NCI-H128 (cell line): ENCODE measurements around the gene SEZ6.
"Not testable (repeated sequence)": the region's sequence is repeated elsewhere in the genome, so short reads cannot be mapped to it uniquely, and the experiment has no call there.

Source experiments
- DNase-seq: peaks from one replicate; lab custom pipeline; 2025; ENCODE audit not compliant: unreplicated experiment; lab: John Stamatoyannopoulos, UW

Gene SEZ6

GRCh38 chr17:28940142-28940541, 65.7 kb downstream of the SEZ6 start:
- no peak for DNase-seq

GRCh38 chr17:28938552-28938951, 67.3 kb downstream of the SEZ6 start:
- no peak for DNase-seq

- no peak for DNase-seq
These were observed 68.6 kb downstream of the SEZ6 start for GRCh38 chr17:28937044-28937729.

GRCh38 chr17:28935744-28936460, 69.9 kb downstream of the SEZ6 start:
- DNase-seq: no peak

GRCh38 chr17:28934508-28934907, 71.3 kb downstream of the SEZ6 start:
- DNase-seq: not testable (repeated sequence)

GRCh38 chr17:28929787-28930186, 76.0 kb downstream of the SEZ6 start:
- no peak for DNase-seq

GRCh38 chr17:28928061-28928460, 77.8 kb downstream of the SEZ6 start:
- DNase-seq: no peak

- DNase-seq: no peak
These were observed 79.0 kb downstream of the SEZ6 start for GRCh38 chr17:28926786-28927185.

- no peak for DNase-seq
These were observed 79.5 kb downstream of the SEZ6 start for GRCh38 chr17:28926366-28926765.

GRCh38 chr17:28925912-28926365, 79.9 kb downstream of the SEZ6 start:
- DNase-seq: no peak

GRCh38 chr17:28920201-28920600, 85.6 kb downstream of the SEZ6 start:
- DNase-seq: no peak

- no peak for DNase-seq
These were observed 87.5 kb downstream of the SEZ6 start for GRCh38 chr17:28918295-28918694.

- no peak for DNase-seq
These were observed 88.4 kb downstream of the SEZ6 start for GRCh38 chr17:28917465-28917864.

- no peak for DNase-seq
These were observed 88.8 kb downstream of the SEZ6 start for GRCh38 chr17:28917029-28917428.

- no peak for DNase-seq
These were observed 89.4 kb downstream of the SEZ6 start for GRCh38 chr17:28916302-28916934.

- no peak for DNase-seq
These were observed 92.9 kb downstream of the SEZ6 start for GRCh38 chr17:28912938-28913333.

- DNase-seq: no peak
These were observed 93.4 kb downstream of the SEZ6 start for GRCh38 chr17:28912281-28912937.

GRCh38 chr17:28911411-28912045, 94.3 kb downstream of the SEZ6 start:
- DNase-seq: no peak

- no peak for DNase-seq
These were observed 95.3 kb downstream of the SEZ6 start for GRCh38 chr17:28910534-28910933.

GRCh38 chr17:28908640-28909167, 97.1 kb downstream of the SEZ6 start:
- no peak for DNase-seq
